HepG2 (cell line): ENCODE measurements around the gene TUBB4B. TPM values are rescaled to one million over a fixed set of nuclear protein-coding genes. Genes with fewer than 3 reads are reported as not detected.

Source experiments
- AKAP8 ChIP-seq: sonication (generic); formaldehyde crosslinking; IDR thresholded peaks from 2 replicates; pipeline ENCODE4 v1.5.1; 2020; ENCODE audit warnings: mild to moderate bottlenecking, missing genetic modification reagents
- GATAD1 ChIP-seq: IDR thresholded peaks from 2 replicates; pipeline ENCODE4 v1.6.1; 2016; ENCODE audit warnings: missing genetic modification reagents, missing compliant biosample characterization
- GTF2F1 ChIP-seq: fragments of 150-350 bp; IDR thresholded peaks from 2 replicates; pipeline ENCODE4 v1.6.1; 2014; ENCODE audit warnings: low read length
- KDM3A ChIP-seq: IDR thresholded peaks from 2 replicates; pipeline ENCODE4 v1.6.1; 2018; ENCODE audit warnings: low read depth, missing compliant biosample characterization
- RFXAP ChIP-seq: sonication (generic); formaldehyde crosslinking; IDR thresholded peaks from 2 replicates; pipeline ENCODE4 v1.4.0; 2020; ENCODE audit warnings: missing genetic modification reagents, borderline replicate concordance
- SP4 ChIP-seq: sonication (generic); formaldehyde crosslinking; IDR thresholded peaks from 2 replicates; pipeline ENCODE4 v1.8.1; 2023; ENCODE audit warnings: mild to moderate bottlenecking, missing genetic modification reagents
- ZNF121 ChIP-seq: sonication (generic); formaldehyde crosslinking; IDR thresholded peaks from 2 replicates; pipeline ENCODE4 v1.5.0; 2020; ENCODE audit warnings: mild to moderate bottlenecking, missing genetic modification reagents
- ZNF143 ChIP-seq: sonication (generic); formaldehyde crosslinking; IDR thresholded peaks from 2 replicates; pipeline ENCODE4 v1.4.0; 2020; ENCODE audit warnings: missing genetic modification reagents
- ZNF24 ChIP-seq: fragments of 450-650 bp; IDR thresholded peaks from 2 replicates; pipeline ENCODE4 v1.6.1; 2017; ENCODE audit warnings: antibody characterized with exemption, mild to moderate bottlenecking
- ZNF253 ChIP-seq: sonication (generic); formaldehyde crosslinking; IDR thresholded peaks from 2 replicates; pipeline ENCODE4 v1.8.0; 2022; ENCODE audit warnings: mild to moderate bottlenecking, missing genetic modification reagents, borderline replicate concordance
- ZNF7 ChIP-seq: IDR thresholded peaks from 2 replicates; pipeline ENCODE4 v1.6.1; 2016; ENCODE audit warnings: missing biosample characterization, missing genetic modification reagents
- polyA plus RNA-seq, 8 experiments: library from polyadenylated mRNA; depleted of rRNA in 3 of 8; stranded (reverse) in 7 of 8; unstranded in 1 of 8; fragments of >200 nt; fragmentation: Illumina TruSeq in 4 of 8; extraction: Trizol in 4 of 8; gene quantifications; 2 replicates each; pipeline versions ENCODE4 v1.2.1 to v1.2.3, GENCODE V29; 2011 to 2016; ENCODE audit warnings: low read depth in 4 of 8, missing spikeins in 1 of 8, mixed read lengths in 1 of 8; ENCODE audit not compliant: insufficient read depth in 1 of 8
- total RNA-seq, 5 experiments: library from RNA; depleted of rRNA; stranded (reverse); fragments of >200 nt; fragmentation: Illumina TruSeq; extraction: Trizol; gene quantifications; 2 replicates each; pipeline ENCODE4 v1.2.3, GENCODE V29; 2016; ENCODE audit warnings: low read depth in 1 of 5
- TF ChIP-seq, protein P1 (sequence below): fragments of 450-650 bp; IDR thresholded peaks from 2 replicates; pipeline ENCODE4 v1.6.1; 2017
- TF ChIP-seq, protein P2 (sequence below): sonication (generic); formaldehyde crosslinking; IDR thresholded peaks from 2 replicates; pipeline ENCODE4 v1.9.0; 2021; ENCODE audit warnings: mild to moderate bottlenecking, missing genetic modification reagents
- TF ChIP-seq, protein P3 (sequence below): sonication (generic); formaldehyde crosslinking; IDR thresholded peaks from 2 replicates; pipeline ENCODE4 v1.8.0; 2022; ENCODE audit warnings: mild to moderate bottlenecking, missing genetic modification reagents
- TF ChIP-seq, protein P4 (sequence below): IDR thresholded peaks from 2 replicates; pipeline ENCODE4 v1.6.1; 2016; ENCODE audit warnings: mild to moderate bottlenecking
- TF ChIP-seq, protein P5 (sequence below): sonication (generic); formaldehyde crosslinking; IDR thresholded peaks from 2 replicates; pipeline ENCODE4 v1.4.0; 2020; ENCODE audit warnings: missing genetic modification reagents

Gene TUBB4B
- total and polyA plus RNA-seq, 2 of the 13 experiments (the other 11 are each of a cell fraction or from before 2014, with no cell fraction given), result 182 to 412 TPM

DNA sequence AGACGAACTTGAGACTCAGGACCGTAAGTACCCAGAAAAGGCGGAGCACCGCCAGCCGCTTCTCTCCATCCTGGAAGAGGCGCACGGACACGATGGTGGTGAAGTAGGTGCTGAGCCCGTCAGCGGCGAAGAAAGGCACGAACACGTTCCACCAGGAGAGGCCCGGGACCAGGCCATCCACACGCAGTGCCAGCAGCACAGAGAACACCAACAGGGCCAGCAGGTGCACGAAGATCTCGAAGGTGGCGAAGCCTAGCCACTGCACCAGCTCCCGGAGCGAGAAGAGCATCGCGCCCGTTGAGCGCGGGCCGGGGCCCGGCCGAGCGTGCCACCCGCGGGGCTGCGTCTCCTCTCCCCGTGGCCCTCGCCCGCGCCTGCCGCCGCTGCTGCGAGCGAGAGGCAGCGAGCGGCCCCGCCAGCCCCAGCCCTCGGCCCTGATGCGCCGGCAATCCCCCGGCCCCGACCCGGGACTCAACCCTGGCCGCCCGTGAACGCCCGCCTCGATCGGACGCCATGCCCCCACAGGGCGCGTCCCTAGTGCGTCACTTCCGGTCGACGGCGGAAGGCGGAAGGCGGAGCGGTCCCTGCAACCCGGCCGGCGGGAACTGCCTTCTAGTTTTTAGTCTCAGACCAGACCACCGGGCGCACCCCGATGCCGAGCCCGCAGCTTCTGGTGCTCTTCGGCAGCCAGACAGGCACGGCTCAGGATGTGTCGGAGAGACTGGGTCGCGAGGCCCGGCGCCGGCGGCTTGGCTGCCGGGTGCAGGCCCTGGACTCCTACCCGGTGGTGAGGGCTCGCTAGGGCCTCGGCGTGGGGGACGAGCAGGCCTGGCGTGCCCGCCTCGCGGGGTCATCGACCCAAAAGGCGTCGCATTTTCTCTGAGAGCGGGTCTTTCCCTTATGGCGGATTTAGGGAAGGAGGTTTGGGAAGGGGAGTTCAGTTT, 35.7 kb upstream of the TUBB4B start, which contains the start of the genes NDOR1 and TMEM203 (continued):
- TF ChIP-seq, protein P1, sequence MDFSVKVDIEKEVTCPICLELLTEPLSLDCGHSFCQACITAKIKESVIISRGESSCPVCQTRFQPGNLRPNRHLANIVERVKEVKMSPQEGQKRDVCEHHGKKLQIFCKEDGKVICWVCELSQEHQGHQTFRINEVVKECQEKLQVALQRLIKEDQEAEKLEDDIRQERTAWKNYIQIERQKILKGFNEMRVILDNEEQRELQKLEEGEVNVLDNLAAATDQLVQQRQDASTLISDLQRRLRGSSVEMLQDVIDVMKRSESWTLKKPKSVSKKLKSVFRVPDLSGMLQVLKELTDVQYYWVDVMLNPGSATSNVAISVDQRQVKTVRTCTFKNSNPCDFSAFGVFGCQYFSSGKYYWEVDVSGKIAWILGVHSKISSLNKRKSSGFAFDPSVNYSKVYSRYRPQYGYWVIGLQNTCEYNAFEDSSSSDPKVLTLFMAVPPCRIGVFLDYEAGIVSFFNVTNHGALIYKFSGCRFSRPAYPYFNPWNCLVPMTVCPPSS, result no peak
- no peak for TF ChIP-seq ZNF7 (CRISPR knock-in tag)
- TF ChIP-seq, protein P2, sequence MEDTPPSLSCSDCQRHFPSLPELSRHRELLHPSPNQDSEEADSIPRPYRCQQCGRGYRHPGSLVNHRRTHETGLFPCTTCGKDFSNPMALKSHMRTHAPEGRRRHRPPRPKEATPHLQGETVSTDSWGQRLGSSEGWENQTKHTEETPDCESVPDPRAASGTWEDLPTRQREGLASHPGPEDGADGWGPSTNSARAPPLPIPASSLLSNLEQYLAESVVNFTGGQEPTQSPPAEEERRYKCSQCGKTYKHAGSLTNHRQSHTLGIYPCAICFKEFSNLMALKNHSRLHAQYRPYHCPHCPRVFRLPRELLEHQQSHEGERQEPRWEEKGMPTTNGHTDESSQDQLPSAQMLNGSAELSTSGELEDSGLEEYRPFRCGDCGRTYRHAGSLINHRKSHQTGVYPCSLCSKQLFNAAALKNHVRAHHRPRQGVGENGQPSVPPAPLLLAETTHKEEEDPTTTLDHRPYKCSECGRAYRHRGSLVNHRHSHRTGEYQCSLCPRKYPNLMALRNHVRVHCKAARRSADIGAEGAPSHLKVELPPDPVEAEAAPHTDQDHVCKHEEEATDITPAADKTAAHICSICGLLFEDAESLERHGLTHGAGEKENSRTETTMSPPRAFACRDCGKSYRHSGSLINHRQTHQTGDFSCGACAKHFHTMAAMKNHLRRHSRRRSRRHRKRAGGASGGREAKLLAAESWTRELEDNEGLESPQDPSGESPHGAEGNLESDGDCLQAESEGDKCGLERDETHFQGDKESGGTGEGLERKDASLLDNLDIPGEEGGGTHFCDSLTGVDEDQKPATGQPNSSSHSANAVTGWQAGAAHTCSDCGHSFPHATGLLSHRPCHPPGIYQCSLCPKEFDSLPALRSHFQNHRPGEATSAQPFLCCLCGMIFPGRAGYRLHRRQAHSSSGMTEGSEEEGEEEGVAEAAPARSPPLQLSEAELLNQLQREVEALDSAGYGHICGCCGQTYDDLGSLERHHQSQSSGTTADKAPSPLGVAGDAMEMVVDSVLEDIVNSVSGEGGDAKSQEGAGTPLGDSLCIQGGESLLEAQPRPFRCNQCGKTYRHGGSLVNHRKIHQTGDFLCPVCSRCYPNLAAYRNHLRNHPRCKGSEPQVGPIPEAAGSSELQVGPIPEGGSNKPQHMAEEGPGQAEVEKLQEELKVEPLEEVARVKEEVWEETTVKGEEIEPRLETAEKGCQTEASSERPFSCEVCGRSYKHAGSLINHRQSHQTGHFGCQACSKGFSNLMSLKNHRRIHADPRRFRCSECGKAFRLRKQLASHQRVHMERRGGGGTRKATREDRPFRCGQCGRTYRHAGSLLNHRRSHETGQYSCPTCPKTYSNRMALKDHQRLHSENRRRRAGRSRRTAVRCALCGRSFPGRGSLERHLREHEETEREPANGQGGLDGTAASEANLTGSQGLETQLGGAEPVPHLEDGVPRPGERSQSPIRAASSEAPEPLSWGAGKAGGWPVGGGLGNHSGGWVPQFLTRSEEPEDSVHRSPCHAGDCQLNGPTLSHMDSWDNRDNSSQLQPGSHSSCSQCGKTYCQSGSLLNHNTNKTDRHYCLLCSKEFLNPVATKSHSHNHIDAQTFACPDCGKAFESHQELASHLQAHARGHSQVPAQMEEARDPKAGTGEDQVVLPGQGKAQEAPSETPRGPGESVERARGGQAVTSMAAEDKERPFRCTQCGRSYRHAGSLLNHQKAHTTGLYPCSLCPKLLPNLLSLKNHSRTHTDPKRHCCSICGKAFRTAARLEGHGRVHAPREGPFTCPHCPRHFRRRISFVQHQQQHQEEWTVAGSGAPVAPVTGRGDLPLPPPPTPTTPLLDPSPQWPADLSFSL (CRISPR knock-in tag), result no peak
- peak; percentile 64; the same call in 1 of the 2 replicates for TF ChIP-seq KDM3A (CRISPR knock-in tag)
- 0 out of 2 replicates have a peak, but pooled peaks have one; percentile 14 for TF ChIP-seq ZNF121 (CRISPR knock-in tag)
- 0 out of 2 replicates have a peak, but pooled peaks have one; percentile 59 for TF ChIP-seq ZNF143
- TF ChIP-seq ZNF24, result no peak
- peak; percentile 82 for TF ChIP-seq SP4 (CRISPR knock-in tag)
- TF ChIP-seq, protein P3, sequence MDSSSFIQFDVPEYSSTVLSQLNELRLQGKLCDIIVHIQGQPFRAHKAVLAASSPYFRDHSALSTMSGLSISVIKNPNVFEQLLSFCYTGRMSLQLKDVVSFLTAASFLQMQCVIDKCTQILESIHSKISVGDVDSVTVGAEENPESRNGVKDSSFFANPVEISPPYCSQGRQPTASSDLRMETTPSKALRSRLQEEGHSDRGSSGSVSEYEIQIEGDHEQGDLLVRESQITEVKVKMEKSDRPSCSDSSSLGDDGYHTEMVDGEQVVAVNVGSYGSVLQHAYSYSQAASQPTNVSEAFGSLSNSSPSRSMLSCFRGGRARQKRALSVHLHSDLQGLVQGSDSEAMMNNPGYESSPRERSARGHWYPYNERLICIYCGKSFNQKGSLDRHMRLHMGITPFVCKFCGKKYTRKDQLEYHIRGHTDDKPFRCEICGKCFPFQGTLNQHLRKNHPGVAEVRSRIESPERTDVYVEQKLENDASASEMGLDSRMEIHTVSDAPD (CRISPR knock-in tag), result no peak
- TF ChIP-seq GTF2F1, result no peak
- peak; percentile 55; the same call in 1 of the 2 replicates for TF ChIP-seq RFXAP (CRISPR knock-in tag)
- no peak for TF ChIP-seq AKAP8 (CRISPR knock-in tag)
- TF ChIP-seq, protein P4, sequence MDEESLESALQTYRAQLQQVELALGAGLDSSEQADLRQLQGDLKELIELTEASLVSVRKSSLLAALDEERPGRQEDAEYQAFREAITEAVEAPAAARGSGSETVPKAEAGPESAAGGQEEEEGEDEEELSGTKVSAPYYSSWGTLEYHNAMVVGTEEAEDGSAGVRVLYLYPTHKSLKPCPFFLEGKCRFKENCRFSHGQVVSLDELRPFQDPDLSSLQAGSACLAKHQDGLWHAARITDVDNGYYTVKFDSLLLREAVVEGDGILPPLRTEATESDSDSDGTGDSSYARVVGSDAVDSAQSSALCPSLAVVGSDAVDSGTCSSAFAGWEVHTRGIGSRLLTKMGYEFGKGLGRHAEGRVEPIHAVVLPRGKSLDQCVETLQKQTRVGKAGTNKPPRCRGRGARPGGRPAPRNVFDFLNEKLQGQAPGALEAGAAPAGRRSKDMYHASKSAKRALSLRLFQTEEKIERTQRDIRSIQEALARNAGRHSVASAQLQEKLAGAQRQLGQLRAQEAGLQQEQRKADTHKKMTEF (CRISPR knock-in tag), result peak; percentile 80
- peak; percentile 100 for TF ChIP-seq GATAD1 (CRISPR knock-in tag)
- no peak for TF ChIP-seq ZNF253 (CRISPR knock-in tag)
- TF ChIP-seq, protein P5, sequence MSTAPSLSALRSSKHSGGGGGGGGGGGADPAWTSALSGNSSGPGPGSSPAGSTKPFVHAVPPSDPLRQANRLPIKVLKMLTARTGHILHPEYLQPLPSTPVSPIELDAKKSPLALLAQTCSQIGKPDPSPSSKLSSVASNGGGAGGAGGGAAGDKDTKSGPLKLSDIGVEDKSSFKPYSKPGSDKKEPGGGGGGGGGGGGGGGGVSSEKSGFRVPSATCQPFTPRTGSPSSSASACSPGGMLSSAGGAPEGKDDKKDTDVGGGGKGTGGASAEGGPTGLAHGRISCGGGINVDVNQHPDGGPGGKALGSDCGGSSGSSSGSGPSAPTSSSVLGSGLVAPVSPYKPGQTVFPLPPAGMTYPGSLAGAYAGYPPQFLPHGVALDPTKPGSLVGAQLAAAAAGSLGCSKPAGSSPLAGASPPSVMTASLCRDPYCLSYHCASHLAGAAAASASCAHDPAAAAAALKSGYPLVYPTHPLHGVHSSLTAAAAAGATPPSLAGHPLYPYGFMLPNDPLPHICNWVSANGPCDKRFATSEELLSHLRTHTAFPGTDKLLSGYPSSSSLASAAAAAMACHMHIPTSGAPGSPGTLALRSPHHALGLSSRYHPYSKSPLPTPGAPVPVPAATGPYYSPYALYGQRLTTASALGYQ (CRISPR knock-in tag), result no peak; the same call in 1 of the 2 replicates
